ENCODE measurements around the gene RNF208. TPM values are rescaled to one million over a fixed set of nuclear protein-coding genes. Genes with fewer than 3 reads are reported as not detected.

The RNF208 gene
- total RNA-seq, 1 donor from 2014 or later, result 7.3 TPM

DNA sequence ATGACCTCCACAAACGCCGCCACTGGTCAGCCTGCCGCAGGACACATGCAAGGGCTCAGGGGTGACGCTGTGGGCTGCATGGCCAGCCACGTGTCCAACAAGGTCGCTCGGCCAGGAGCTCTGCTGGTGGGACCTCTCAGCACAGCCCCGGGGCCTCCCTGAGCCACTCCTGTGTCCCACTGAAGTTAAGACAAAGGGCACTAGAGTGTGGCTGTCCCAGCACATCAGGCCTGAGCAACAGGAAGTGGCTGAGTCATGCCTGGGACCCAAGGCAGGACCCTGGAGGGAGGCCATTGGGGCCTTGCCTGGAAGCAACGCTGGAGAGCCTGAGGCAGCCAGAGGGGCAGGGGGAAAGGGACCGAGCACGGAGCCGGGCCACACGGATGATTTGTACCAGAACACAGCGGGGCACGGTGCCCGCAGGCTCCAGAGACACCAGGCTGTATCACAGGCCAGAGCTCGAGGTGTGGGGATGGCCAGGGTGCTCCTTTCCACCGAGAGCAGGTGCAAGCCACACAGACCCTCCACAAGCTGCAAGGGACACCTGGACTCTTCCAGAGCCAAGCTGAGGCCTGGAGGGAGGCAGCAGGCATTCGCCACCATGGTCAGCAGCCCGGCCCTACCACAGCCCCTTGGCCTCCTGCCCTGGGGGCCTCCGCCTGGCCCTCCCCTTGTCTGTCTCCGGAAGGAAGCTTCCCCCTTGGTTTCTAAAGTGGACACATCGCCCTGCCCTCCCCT is 43.7 kb downstream of the RNF208 start:
- no peak for DNase-seq (ENCODE audit: low spot score)
- no peak for ATAC-seq

- DNase-seq (ENCODE audit: low spot score), result no peak
- ATAC-seq, result peak; percentile 81
These were observed 45.5 kb downstream of the RNF208 start for GRCh38 chr9:137176302-137177182.

DNA sequence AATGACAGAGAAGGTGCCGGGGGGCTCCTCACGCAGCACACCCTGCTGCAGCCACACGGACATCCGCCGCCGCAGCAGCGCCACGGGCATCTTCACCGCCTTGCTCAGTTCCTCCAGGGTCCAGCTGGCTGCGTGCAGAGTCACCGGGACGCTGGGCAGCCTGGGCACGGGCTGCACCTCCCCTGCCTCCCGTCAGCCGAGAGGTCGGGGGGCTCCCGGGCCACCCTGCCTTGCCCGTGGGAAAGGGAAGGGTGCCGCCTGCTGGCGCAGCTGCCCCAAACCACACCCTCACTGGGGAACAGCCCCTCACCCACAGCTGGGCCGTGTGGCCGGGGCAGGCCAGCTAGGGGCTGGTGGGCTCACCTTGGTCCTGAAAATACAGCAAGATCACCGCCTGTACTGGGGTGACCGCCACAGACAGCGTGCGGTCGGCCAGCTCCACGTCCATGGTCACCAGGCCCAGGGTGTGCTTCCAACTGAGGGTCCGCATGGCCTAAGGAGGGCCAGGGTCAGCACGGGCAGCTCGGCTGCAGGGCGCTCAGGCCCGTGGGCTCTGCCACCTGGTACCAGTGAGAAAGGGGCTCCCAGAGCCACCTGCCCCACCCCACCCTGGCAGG is 46.6 kb downstream of the RNF208 start:
- no peak for DNase-seq (ENCODE audit: low spot score)
- ATAC-seq, result no peak

GRCh38 chr9:137174722-137175293 is 47.2 kb downstream of the RNF208 start:
- no peak for DNase-seq (ENCODE audit: low spot score)
- ATAC-seq, result no peak

GRCh38 chr9:137173796-137174664 is 48.0 kb downstream of the RNF208 start:
- DNase-seq (ENCODE audit: low spot score) (no peak), ATAC-seq (peak; percentile 4)

DNA sequence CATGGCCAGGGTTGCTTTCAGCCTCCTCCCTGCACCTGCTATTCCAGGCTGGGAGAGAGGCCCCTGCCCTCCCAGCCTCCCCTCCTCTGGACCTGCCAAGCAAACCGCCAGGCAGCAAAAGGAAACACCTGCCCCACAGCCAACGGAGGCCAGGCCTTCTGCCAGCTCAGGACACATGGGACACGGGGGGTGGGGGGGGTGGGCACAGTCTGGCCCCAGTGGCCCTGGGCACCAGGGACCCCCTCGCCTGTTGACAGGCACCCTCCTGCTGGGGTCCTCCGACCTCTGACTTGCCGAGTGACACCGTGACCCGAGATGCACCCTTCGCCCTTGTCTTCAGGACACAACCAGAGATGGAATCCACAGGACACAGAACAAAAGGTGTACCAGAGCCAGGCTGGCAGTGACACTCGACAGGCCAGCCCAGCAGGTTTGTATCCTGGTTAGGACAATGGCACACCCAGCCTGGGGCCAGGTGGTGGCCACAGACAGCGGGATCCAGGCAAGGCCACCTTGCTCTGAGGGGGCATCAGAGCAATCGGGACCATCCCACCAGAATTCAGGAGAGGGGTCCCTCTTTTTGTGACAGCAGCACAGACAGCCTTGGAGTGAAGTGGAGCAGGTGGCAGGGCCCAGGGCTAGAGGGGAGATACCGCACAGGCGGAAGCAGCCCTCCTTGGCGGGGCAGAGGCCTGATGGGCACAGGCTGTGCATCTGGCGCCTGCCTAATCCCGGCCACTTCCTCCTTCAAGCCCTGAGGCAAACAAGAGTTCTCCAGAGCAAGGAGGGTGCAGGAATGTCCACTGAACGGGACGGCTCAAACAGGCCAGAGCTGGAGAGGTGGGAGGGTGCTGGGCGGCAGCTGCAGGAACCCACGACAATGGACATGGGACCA is 48.9 kb downstream of the RNF208 start:
- ATAC-seq (no peak), DNase-seq (ENCODE audit: low spot score) (no peak)

GRCh38 chr9:137171149-137171900 is 50.7 kb downstream of the RNF208 start:
- DNase-seq (ENCODE audit: low spot score) (no peak), ATAC-seq (no peak)

DNA sequence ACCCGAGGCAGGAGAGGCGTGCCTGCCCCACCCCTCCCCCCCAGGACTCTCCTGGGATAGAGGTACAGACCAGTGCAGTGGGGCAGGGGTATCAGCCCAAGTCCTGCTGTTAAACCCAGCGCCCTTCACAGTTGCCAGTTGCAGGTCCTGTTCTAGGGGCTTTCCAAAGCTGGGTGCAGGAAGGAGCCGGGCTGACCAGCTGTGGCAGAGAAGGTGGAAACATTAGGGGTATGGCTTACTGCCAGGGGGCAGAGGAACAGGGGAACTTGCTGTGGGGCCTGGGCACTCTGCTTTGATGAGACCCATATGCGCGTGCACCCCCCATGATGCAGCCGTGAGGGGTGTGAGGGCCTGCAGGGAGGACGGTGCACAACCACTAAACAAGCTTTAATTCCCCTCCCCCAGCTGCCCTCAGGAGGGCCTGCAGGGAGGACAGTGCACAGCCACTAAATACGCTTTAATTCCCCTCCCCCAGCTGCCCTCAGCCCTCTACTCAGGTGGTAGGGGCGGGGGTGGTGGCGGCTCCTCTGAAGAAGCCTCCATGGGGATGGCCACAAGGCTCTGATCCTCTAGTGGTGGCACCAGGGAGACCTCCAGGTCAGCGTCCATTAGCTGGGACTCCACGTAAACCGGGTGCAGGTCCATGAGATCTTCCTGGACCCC is 51.4 kb downstream of the RNF208 start:
- DNase-seq (ENCODE audit: low spot score) (no peak), ATAC-seq (no peak)

Other genes with a start within 250 kb of the RNF208 start
- 5.2 TPM for gene PTGDS, start 244.7 kb downstream of the RNF208 start, total RNA-seq
- gene LCNL1, start 239.2 kb downstream of the RNF208 start, total RNA-seq, result not detected
- gene PAXX, start 229.8 kb downstream of the RNF208 start, total RNA-seq, result 27.3 TPM
- gene CLIC3, start 225.7 kb downstream of the RNF208 start, total RNA-seq, result not detected
- gene ABCA2, start 194.0 kb downstream of the RNF208 start, total RNA-seq, result 61.2 TPM
- 0.08 TPM for gene FUT7, start 190.2 kb downstream of the RNF208 start, total RNA-seq
- gene NPDC1, start 176.1 kb downstream of the RNF208 start, total RNA-seq, result 16.6 TPM
- 1.7 TPM for gene ENTPD2, start 168.2 kb downstream of the RNF208 start, total RNA-seq
- 0.15 TPM for gene SAPCD2, start 151.7 kb downstream of the RNF208 start, total RNA-seq
- 1.8 TPM for gene UAP1L1, start 144.7 kb downstream of the RNF208 start, total RNA-seq
- gene MAN1B1, start 135.3 kb downstream of the RNF208 start, total RNA-seq, result 27.4 TPM
- 87.0 TPM for gene DPP7, start 107.5 kb downstream of the RNF208 start, total RNA-seq
- gene GRIN1, start 83.1 kb downstream of the RNF208 start, total RNA-seq, result not detected
- gene LRRC26, start 52.2 kb downstream of the RNF208 start, total RNA-seq, result not detected
- not detected for gene TMEM210, start 50.2 kb downstream of the RNF208 start, total RNA-seq
- 35.5 TPM for gene ANAPC2, start 33.7 kb downstream of the RNF208 start, total RNA-seq
- 29.4 TPM for gene SSNA1, start 33.6 kb downstream of the RNF208 start, total RNA-seq
- 13.7 TPM for gene TPRN, start 21.5 kb downstream of the RNF208 start, total RNA-seq
- gene TMEM203, start 16.6 kb downstream of the RNF208 start, total RNA-seq, result 24.5 TPM
- 10.1 TPM for gene NDOR1, start 16.5 kb downstream of the RNF208 start, total RNA-seq
- 0.81 TPM for gene CYSRT1, start 2.9 kb upstream of the RNF208 start, total RNA-seq
- gene RNF224, start 5.3 kb upstream of the RNF208 start, total RNA-seq, result not detected
- not detected for gene SLC34A3, start 8.7 kb upstream of the RNF208 start, total RNA-seq
- 123 TPM for gene TUBB4B, start 19.0 kb upstream of the RNF208 start, total RNA-seq
- not detected for gene STPG3, start 29.0 kb upstream of the RNF208 start, total RNA-seq
- gene NELFB, start 33.1 kb upstream of the RNF208 start, total RNA-seq, result 22.2 TPM
- gene TOR4A, start 55.5 kb upstream of the RNF208 start, total RNA-seq, result 3.6 TPM
- 1.3 TPM for gene NRARP, start 80.0 kb upstream of the RNF208 start, total RNA-seq
- 19.3 TPM for gene EXD3, start 200.9 kb upstream of the RNF208 start, total RNA-seq
- gene NOXA1, start 201.2 kb upstream of the RNF208 start, total RNA-seq, result 6.0 TPM
- gene ENTPD8, start 219.1 kb upstream of the RNF208 start, total RNA-seq, result 9.0 TPM
- 23.0 TPM for gene NSMF, start 237.1 kb upstream of the RNF208 start, total RNA-seq

Measured in left lobe of liver (tissue), 2 donors.